Breast epithelium (tissue), 4 donors: ENCODE measurements around the gene CMC1. TPM values are rescaled to one million over a fixed set of nuclear protein-coding genes. Genes with fewer than 3 reads are reported as not detected.
"Not testable (repeated sequence)": the region's sequence is repeated elsewhere in the genome, so short reads cannot be mapped to it uniquely, and the experiment has no call there.

Experiments used
- DNase-seq, 2 donors: peaks; one replicate each; pipeline ENCODE4 v3.0.0-alpha.2; 2019; ENCODE audit warnings: low spot score in 2 of 2
- H3K27ac ChIP-seq, 2 donors: fragments of 200-600 bp; sonication (generic) in 1 of 2; one replicate each; pipeline ENCODE4 v1.5.1; 2016 to 2019; ENCODE audit warnings: mild to moderate bottlenecking in 1 of 2
- H3K27me3 ChIP-seq, 2 donors: fragments of 200-600 bp; sonication (generic) in 1 of 2; one replicate each; pipeline versions ENCODE4 v1.5.1 to v1.6.0; 2017 to 2019; ENCODE audit warnings: control low read depth in 1 of 2, mild to moderate bottlenecking in 1 of 2
- H3K36me3 ChIP-seq: fragments of 200-600 bp; one replicate; pipeline ENCODE4 v1.5.1; 2019
- H3K4me1 ChIP-seq, 2 donors: fragments of 200-600 bp; sonication (generic); one replicate each; pipeline ENCODE4 v1.5.1; 2016 to 2019; ENCODE audit warnings: control low read depth in 1 of 2
- H3K4me3 ChIP-seq, 3 donors: fragments of 200-600 bp; sonication (generic); 1 replicate in 2 of 3; 2 replicates in 1 of 3; pipeline ENCODE4 v1.5.1; 2016 to 2019; ENCODE audit warnings: mild to moderate bottlenecking in 3 of 3, moderate library complexity in 2 of 3
- H3K9me3 ChIP-seq, 2 donors: fragments of 200-600 bp; sonication (generic) in 1 of 2; one replicate each; pipeline ENCODE4 v1.5.1; 2016 to 2019; ENCODE audit warnings: control low read depth in 1 of 2
- POLR2A ChIP-seq: fragments of 450-650 bp; IDR thresholded peaks from one replicate; pipeline ENCODE4 v1.6.1; 2016; ENCODE audit warnings: antibody characterized with exemption, mild to moderate bottlenecking, moderate library complexity
- POLR2AphosphoS5 ChIP-seq, 3 donors: sonication (generic); formaldehyde crosslinking; IDR thresholded peaks; one replicate each; pipeline ENCODE4 v1.6.1; 2017; ENCODE audit warnings: antibody characterized with exemption in 3 of 3
- intact Hi-C: fragments of 100-400 bp; cut with DNase I; formaldehyde crosslinking; loops from one replicate; pipeline ENCODE4 v1.15.1; 2023; ENCODE audit warnings: low total_unique reads
- total RNA-seq, 3 donors: library from RNA; depleted of rRNA; stranded (reverse); fragments of >200 nt; gene quantifications; one replicate each; pipeline ENCODE4 v1.1.0, GENCODE V29; 2016
- TF ChIP-seq, protein P1 (sequence below), 3 donors: fragments of 450-650 bp; IDR thresholded peaks; one replicate each; pipeline ENCODE4 v1.5.1; 2016 to 2017; ENCODE audit warnings: antibody characterized with exemption in 3 of 3, mild to moderate bottlenecking in 3 of 3, moderate library complexity in 3 of 3

The CMC1 gene
- total RNA-seq, 3 donors from 2014 or later = 5.3 to 12.7 (median 7.9) TPM

DNA sequence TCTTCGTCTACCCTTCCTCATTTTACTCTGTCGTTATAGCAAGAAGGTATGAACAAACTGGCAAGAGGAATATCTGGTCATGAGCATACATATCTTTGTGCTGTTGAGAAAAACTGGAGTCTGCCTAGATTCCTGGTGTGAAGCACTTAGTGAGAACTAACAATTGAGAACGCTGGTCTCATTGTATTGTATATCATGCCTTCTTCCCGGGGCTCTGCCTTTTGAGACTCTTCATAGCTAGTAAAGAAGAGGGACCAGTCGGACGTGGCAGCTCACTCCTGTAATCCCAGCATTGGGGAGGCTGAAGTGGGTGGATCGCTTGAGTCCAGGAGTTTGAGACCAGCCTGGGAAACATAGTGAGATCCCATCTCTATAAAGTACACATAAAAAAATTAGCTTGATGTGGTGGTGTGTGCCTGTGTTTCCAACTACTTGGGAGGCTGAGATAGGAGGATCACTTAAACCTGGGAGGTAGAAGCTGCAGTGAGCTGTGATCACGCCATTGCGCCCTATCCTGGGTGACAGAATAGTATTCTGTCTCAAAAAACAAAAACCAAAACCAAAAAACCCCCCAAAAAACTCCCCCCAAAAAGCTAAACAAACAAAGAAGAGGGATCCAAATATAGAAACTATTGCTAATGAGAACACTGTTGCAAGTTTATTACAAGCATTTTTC, 11.8 kb downstream of the CMC1 start:
- H3K4me1 ChIP-seq = no peaks in the 10 kb centered on the region
- intact Hi-C loops = no loop called here
- TF ChIP-seq POLR2A (no peak), POLR2AphosphoS5 (IDR thresholded peaks at IDR 0.05) (no peak)
- TF ChIP-seq, protein P1, sequence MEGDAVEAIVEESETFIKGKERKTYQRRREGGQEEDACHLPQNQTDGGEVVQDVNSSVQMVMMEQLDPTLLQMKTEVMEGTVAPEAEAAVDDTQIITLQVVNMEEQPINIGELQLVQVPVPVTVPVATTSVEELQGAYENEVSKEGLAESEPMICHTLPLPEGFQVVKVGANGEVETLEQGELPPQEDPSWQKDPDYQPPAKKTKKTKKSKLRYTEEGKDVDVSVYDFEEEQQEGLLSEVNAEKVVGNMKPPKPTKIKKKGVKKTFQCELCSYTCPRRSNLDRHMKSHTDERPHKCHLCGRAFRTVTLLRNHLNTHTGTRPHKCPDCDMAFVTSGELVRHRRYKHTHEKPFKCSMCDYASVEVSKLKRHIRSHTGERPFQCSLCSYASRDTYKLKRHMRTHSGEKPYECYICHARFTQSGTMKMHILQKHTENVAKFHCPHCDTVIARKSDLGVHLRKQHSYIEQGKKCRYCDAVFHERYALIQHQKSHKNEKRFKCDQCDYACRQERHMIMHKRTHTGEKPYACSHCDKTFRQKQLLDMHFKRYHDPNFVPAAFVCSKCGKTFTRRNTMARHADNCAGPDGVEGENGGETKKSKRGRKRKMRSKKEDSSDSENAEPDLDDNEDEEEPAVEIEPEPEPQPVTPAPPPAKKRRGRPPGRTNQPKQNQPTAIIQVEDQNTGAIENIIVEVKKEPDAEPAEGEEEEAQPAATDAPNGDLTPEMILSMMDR (IDR thresholded peaks at IDR 0.05) = no peak

DNA sequence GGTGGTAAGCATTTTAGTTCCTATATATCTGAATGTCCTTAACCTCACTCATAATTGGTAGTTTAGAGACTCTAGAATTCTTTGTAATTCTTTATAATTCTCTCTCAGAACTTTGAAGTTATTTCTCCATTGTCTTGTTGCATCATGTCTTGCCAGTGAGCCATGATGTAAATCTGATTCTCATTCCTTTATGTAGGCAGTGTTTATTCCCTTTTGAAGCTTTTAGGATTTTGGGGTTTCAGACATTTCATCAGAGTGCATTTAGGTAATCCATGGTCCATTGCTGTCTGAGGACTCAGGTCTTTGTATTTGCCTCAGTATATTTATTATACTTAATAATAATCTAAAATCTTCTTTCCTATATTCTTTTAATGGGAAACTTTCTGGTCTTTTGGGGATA, 20.6 kb downstream of the CMC1 start:
- Histone ChIP-seq H3K4me3 (no peak overlapping the region), H3K27ac (no peak overlapping the region), H3K36me3 (no peaks in the 10 kb centered on the region), H3K27me3 (no peaks in the 10 kb centered on the region), H3K9me3 (no peaks in the 10 kb centered on the region), H3K4me1 (no peaks in the 10 kb centered on the region)
- TF ChIP-seq POLR2AphosphoS5 (IDR thresholded peaks at IDR 0.05) (no peak), POLR2A (no peak)
- TF ChIP-seq, protein P1 (IDR thresholded peaks at IDR 0.05) = no peak
- intact Hi-C loops = no loop called here
- no peak for DNase-seq

More for the DNA sequence above, 11.8 kb downstream of the CMC1 start:
- Histone ChIP-seq H3K36me3 (no peaks in the 10 kb centered on the region), H3K27ac (no peak overlapping the region), H3K27me3 (no peaks in the 10 kb centered on the region), H3K4me3 (no peak overlapping the region), H3K9me3 (no peaks in the 10 kb centered on the region)
- no peak for DNase-seq

DNA sequence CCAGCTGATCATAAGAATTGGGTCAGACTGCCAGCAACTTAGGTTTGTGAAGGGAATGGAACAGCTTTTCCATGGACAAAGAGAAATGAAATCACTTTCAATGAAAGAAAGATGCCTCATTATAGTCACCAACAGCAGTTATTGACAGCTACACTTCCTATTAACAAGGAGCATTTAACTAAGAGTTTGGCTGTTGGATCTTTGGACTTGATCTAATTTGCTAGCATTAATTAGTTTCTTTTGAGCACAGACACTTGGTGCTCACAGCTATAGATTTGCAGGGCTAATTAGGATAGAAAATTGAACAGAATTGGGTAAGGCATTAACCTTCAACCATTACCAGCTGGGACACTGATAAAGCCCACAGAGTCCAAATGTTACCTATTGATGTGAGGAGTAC, 24.2 kb downstream of the CMC1 start:
- Histone ChIP-seq H3K4me3 (no peak overlapping the region), H3K36me3 (no peaks in the 10 kb centered on the region), H3K27ac (no peak overlapping the region), H3K27me3 (no peaks in the 10 kb centered on the region), H3K4me1 (no peaks in the 10 kb centered on the region), H3K9me3 (no peaks in the 10 kb centered on the region)
- TF ChIP-seq POLR2AphosphoS5 (IDR thresholded peaks at IDR 0.05) (no peak), POLR2A (no peak)
- TF ChIP-seq, protein P1 (IDR thresholded peaks at IDR 0.05) = no peak
- no peak for DNase-seq
- intact Hi-C loops = no loop called here

DNA sequence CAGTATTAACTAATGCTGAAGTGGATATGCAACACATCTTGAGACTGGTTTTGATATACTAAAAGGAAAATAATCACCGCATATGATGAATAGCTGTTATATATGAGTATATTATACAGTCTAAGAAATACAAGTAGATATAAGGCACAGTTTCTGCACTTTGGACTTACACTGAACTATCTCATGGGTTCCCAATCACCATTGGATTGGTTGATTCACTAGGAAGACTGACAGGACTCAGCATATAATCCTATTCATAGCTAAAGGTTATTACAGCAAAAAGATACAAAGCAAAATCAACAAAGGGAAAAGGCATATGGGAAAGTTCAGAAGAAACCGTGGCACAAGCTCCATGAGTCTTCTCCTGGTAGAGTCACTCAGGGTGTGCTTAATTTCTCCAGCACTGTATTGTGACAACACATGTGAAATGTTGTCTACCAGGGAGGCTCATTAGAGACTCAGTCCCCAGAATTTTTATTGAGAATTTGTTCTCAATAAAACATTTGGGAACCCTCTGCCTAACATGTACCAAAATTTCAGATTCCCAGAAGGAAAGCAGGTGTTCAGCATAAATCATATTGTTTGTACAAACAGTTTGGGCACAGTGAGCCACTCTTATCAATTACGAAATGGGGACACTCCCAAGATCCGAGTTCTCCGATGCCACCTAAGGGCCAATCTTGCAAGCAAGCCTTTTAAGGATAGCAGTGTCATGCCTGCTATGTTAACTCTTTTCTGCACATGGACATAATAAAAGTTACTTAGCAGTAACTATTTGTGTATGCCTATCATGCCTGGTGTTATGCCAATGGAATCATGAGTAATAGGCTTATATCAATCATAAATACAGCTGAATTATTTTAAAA, 26.8 kb downstream of the CMC1 start:
- H3K9me3 ChIP-seq = peaks cover 7% of the 10 kb centered on the region in 2 donors
- no peak overlapping the region for H3K27ac ChIP-seq
- no peak for DNase-seq
- H3K4me1 ChIP-seq = no peaks in the 10 kb centered on the region
- TF ChIP-seq POLR2A = no peak
- TF ChIP-seq, protein P1 (IDR thresholded peaks at IDR 0.05) = no peak
- no peak for TF ChIP-seq POLR2AphosphoS5 (IDR thresholded peaks at IDR 0.05)
- no peaks in the 10 kb centered on the region for H3K27me3 ChIP-seq
- no peaks in the 10 kb centered on the region for H3K36me3 ChIP-seq
- H3K4me3 ChIP-seq = no peak overlapping the region
- intact Hi-C loops = no loop called here

DNA sequence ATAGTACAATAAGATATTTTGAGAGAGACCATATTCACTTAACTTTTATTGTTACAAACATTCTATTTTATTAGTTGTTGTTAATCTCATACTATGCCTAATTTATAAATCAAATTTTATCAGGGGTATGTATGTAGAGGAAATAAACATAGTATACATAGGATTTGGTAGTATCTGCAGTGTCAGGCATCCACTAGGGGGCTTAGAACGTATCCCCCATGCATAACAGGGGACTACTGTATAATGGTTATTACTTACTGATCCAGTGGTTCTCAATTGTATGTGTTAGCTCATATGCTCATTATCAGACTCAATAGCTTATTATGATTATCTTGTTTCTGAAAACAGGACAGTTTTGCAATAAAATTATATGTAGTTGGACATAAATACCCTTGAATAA, 27.6 kb downstream of the CMC1 start:
- Histone ChIP-seq H3K36me3 (no peaks in the 10 kb centered on the region), H3K4me3 (no peak overlapping the region), H3K27ac (no peak overlapping the region), H3K9me3 (peaks cover 15% of the 10 kb centered on the region in 2 donors), H3K27me3 (no peaks in the 10 kb centered on the region), H3K4me1 (no peaks in the 10 kb centered on the region)
- intact Hi-C loops = no loop called here
- no peak for DNase-seq
- TF ChIP-seq POLR2A = no peak
- TF ChIP-seq, protein P1 (IDR thresholded peaks at IDR 0.05) = no peak
- TF ChIP-seq POLR2AphosphoS5 (IDR thresholded peaks at IDR 0.05) = no peak

DNA sequence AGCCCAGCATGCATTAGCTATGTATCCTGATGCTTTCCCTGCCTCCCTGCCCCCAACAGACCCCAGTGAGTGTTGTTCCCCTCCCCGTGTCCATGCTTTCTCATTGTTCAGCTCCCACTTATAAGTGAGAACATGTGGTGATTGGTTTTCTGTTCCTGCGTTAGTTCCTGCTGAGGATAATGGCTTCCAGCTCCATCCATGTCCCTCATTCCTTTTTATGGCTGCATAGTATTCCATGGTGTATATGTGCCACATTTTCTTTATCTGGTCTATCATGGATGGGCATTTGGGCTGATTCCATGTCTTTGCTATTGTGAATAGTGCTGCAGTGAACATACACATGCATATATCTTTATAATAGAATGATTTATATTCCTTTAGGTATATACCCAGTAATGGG, 28.5 kb downstream of the CMC1 start:
- peaks cover 15 to 16% of the 10 kb centered on the region in 2 donors for H3K9me3 ChIP-seq
- H3K36me3 ChIP-seq, H3K4me1 ChIP-seq, H3K4me3 ChIP-seq, H3K27me3 ChIP-seq, DNase-seq, intact Hi-C loops, H3K27ac ChIP-seq: not testable (repeated sequence)
